ENCODE results near the gene EXOSC7.

EXOSC7 gene

DNA sequence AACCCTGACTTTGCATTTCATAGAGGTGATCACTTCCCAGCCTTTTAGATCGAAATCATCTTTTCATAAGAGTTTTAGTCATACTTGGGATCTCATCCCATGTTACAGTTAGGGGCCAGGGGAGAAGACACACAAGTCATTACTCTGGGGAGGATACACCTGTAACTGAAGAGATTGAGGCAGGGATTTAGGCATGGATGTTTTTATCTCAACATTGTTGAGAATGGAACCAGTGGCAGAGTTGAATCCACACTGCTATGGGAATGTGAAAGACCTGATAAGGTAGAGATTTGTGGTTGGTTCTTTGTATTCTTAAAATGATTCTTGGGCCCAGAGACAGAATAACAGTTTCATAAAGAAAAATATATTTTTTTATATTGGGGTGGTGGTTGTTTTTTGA lies 33.8 kb downstream of the EXOSC7 start:
- no peak for DNase-seq (ENCODE audit: extremely low read depth, low read depth)
- TF ChIP-seq, protein P1, sequence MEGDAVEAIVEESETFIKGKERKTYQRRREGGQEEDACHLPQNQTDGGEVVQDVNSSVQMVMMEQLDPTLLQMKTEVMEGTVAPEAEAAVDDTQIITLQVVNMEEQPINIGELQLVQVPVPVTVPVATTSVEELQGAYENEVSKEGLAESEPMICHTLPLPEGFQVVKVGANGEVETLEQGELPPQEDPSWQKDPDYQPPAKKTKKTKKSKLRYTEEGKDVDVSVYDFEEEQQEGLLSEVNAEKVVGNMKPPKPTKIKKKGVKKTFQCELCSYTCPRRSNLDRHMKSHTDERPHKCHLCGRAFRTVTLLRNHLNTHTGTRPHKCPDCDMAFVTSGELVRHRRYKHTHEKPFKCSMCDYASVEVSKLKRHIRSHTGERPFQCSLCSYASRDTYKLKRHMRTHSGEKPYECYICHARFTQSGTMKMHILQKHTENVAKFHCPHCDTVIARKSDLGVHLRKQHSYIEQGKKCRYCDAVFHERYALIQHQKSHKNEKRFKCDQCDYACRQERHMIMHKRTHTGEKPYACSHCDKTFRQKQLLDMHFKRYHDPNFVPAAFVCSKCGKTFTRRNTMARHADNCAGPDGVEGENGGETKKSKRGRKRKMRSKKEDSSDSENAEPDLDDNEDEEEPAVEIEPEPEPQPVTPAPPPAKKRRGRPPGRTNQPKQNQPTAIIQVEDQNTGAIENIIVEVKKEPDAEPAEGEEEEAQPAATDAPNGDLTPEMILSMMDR (IDR thresholded peaks at IDR 0.05; ENCODE audit: low read depth, low read length) = no peak

DNA sequence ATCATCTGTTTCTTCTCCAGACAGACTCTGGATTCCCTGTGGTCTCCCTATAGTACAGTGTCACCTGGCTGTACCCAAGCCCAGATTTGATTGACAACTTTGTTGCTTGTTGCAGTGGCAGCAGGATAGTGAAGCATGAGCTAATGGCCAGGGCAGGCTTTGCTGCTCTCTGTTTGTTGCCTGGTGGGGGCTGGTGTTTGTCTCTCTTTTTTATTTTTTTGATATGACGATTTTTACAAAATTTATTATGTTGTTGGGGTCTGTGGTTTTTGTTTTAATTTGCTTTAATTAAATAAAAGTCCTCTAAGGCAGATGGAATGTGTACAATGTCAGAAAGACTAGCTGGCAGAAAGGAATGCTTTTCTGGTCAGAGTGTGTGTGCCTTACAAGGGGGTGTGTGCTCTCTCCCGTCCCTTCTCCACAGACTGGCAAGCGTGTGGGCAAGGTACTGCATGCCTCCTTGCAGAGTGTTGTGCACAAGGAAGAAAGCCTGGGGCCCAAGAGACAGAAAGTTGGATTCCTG lies 34.8 kb downstream of the EXOSC7 start:
- TF ChIP-seq, protein P1 (IDR thresholded peaks at IDR 0.05; ENCODE audit: low read depth, low read length) = no peak
- DNase-seq (ENCODE audit: extremely low read depth, low read depth) = peak; percentile 35

DNA sequence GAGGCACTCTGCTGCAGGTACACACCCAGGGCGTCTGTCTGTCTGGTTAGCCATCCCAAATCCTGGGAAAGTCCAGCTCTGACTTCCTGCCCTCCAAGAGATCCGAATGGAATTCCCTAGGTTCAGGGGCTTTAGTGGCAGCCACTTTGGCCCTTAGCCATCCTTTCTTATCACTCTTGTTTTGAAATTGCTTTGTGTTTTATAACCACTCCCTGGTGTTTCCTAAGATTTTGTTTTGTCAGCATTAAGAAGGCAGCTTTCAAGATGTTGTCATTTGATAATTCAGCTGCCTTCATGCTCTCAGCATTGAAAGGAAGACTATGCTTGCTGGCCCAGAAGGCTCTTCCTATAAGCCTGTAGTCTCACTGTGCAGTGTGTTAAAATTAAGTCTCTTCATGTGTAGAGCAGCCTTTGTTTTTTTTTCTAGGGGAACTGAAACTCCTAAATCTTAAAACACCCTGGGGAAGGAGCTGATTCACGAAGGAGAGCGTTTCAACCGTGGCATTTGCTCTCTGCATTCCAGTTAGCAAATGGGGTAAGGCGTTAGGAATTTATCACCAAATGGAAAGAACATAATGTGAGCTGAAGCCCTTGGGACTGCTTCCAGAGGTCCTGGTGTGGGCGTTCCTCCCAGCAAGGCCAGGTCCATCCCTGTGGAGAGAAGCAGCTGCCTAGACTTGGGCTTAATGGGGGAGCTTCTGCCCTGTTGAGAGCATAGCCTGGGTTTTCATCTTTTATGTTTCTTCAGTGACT lies 35.9 kb downstream of the EXOSC7 start:
- peak; percentile 69 for DNase-seq (ENCODE audit: extremely low read depth, low read depth)
- TF ChIP-seq, protein P1 (IDR thresholded peaks at IDR 0.05; ENCODE audit: low read depth, low read length) = no peak

DNA sequence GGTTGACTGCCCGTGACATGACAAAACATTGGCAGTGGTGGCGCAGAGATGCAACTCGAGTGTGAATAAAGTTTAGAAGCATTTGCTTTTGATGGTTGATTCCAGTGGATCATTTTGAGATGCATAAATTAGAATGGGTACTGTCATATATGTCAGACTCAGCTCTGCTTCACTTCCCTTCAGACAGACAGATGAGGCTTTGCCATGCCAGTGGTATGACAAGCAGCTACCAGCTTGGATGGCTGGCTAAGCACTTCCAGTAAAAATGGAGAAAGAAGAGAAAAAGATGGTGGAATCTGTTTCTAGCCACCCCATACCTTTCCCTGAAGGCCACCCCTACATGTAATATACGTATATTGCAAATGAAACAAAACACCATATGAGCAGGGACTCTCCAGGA lies 36.5 kb downstream of the EXOSC7 start:
- DNase-seq (ENCODE audit: extremely low read depth, low read depth) = no peak
- TF ChIP-seq, protein P1 (IDR thresholded peaks at IDR 0.05; ENCODE audit: low read depth, low read length) = no peak

DNA sequence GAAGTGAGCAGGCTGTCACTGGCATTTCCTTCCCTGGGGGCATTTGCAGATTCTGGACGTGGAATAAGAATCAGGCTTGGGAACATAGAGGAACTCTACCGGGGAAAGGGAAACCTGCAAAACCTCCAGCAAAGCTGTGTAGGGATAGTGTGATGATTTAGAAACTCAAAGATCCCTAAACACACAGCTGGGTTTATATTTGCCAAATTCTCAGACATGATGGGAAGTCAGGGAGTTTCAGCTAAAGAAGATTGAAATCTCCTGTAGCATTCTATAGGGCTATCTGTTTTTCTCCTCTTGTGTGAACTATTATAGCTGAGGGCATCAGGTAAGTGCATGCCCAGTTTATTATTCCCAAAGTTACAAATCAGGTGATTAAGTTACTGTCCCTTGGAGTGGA lies 40.9 kb downstream of the EXOSC7 start:
- DNase-seq (ENCODE audit: extremely low read depth, low read depth) = no peak
- TF ChIP-seq, protein P1 (IDR thresholded peaks at IDR 0.05; ENCODE audit: low read depth, low read length) = no peak

DNA sequence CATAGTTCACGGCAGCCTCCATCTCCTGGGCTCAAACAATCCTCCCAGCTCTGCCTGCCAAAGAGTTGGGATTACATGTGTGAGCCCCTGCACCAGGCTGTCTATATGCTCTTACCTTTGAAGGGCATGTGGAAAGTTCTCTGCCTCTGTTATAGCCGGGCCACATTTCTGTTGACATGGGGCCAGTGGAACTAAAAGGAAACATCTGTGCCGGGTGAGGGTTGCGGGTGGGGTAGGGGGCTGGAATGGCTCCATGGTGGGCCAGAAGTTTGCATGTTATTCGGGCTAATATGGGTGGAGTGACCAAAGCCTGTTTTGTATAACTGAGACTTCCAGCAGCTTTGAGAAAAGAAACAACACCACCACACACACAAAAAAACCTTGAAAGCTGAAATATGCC lies 41.8 kb downstream of the EXOSC7 start:
- no peak for DNase-seq (ENCODE audit: extremely low read depth, low read depth)
- TF ChIP-seq, protein P1 (IDR thresholded peaks at IDR 0.05; ENCODE audit: low read depth, low read length) = no peak

DNA sequence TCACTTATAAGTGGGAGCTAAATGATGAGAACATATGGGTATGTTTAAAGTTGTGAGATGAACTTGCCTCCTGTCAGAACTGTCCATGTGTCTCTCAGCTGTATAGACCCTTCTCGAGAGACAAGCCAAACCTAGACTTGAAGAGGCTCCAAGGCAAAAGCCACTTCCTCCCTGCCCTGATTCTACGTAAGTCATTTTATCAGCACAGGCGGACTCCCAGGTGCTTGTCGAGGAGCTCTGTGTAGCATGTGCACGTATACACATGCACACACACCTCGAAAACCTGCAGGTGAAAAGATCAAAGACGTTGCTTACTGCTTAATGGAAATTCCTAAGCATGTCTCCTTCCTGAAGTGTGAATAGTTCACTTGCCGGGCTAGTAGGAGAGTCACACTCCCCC lies 44.5 kb downstream of the EXOSC7 start:
- TF ChIP-seq, protein P1 (IDR thresholded peaks at IDR 0.05; ENCODE audit: low read depth, low read length) = no peak
- DNase-seq (ENCODE audit: extremely low read depth, low read depth) = no peak

All from AG09319 (cell line).